WTC11 (cell line): Measurements from ENCODE around the gene SNRPF. TPM values are rescaled to one million over a fixed set of nuclear protein-coding genes. Genes with fewer than 3 reads are reported as not detected.

ENCODE experiments used
- ATAC-seq: fragments of 200-7000 bp; cut with Tn5 transposase; 2 replicates; pipeline ENCODE4 v1.10.0; 2021; ENCODE audit warnings: mild to moderate bottlenecking, moderate library complexity
- CTCF ChIA-PET: fragments of 300-600 bp; sonication (Branson Sonifier 250); formaldehyde crosslinking; loops from one replicate; lab custom pipeline; 2021; ENCODE audit warnings: antibody characterized with exemption; lab: Charles Lee
- POLR2A ChIA-PET: fragments of 350-600 bp; sonication (Branson Sonifier 250); formaldehyde crosslinking; loops from one replicate; lab custom pipeline; 2021; ENCODE audit warnings: antibody characterized with exemption; lab: Charles Lee
- DNase-seq: peaks from one replicate; pipeline ENCODE4 v3.0.0; 2021; ENCODE audit warnings: low spot score
- H3K27ac Mint-ChIP-seq: 2 replicates; pipeline ENCODE4 v1.8.0; 2021; ENCODE audit warnings: mixed read lengths
- H3K27me3 Mint-ChIP-seq: 2 replicates; pipeline ENCODE4 v1.8.0; 2021; ENCODE audit warnings: low read depth, mild to moderate bottlenecking, moderate library complexity, mixed read lengths
- H3K36me3 Mint-ChIP-seq: 2 replicates; pipeline ENCODE4 v1.8.0; 2021; ENCODE audit warnings: mixed read lengths
- H3K4me1 Mint-ChIP-seq: 2 replicates; pipeline ENCODE4 v1.8.0; 2022; ENCODE audit warnings: mixed read lengths
- H3K4me3 Mint-ChIP-seq: 2 replicates; pipeline ENCODE4 v1.8.0; 2021; ENCODE audit warnings: mild to moderate bottlenecking, moderate library complexity, mixed read lengths
- H3K9me3 Mint-ChIP-seq: 2 replicates; pipeline ENCODE4 v1.8.0; 2021; ENCODE audit warnings: mixed read lengths
- FOXJ3 ChIP-seq: sonication (generic); formaldehyde crosslinking; IDR thresholded peaks from 2 replicates; pipeline ENCODE4 v1.9.0; 2021; ENCODE audit warnings: missing genetic modification reagents, mild to moderate bottlenecking, borderline replicate concordance
- FOXP1 ChIP-seq: sonication (generic); formaldehyde crosslinking; IDR thresholded peaks from 2 replicates; pipeline ENCODE4 v1.8.0; 2022; ENCODE audit warnings: missing genetic modification reagents, mild to moderate bottlenecking, moderate library complexity, borderline replicate concordance
- GABPB1 ChIP-seq: sonication (generic); formaldehyde crosslinking; IDR thresholded peaks from 2 replicates; pipeline ENCODE4 v1.8.1; 2023; ENCODE audit warnings: mild to moderate bottlenecking, missing genetic modification reagents
- IRF2 ChIP-seq: sonication (generic); formaldehyde crosslinking; IDR thresholded peaks from 2 replicates; pipeline ENCODE4 v1.8.0; 2022; ENCODE audit warnings: low read depth, missing genetic modification reagents, borderline replicate concordance
- MXD4 ChIP-seq: fragments of 250-450 bp; sonication (Bioruptor Pico); IDR thresholded peaks from 2 replicates; pipeline ENCODE4 v1.8.0; 2021; ENCODE audit warnings: mild to moderate bottlenecking, moderate library complexity, borderline replicate concordance
- OVOL2 ChIP-seq: fragments of 250-450 bp; sonication (Bioruptor Pico); IDR thresholded peaks from 2 replicates; pipeline ENCODE4 v1.9.0; 2021; ENCODE audit warnings: mild to moderate bottlenecking, borderline replicate concordance
- SP1 ChIP-seq: sonication (generic); formaldehyde crosslinking; conservative IDR thresholded peaks from 2 replicates; pipeline ENCODE4 v1.8.1; 2022; ENCODE audit warnings: missing genetic modification reagents
- ZNF138 ChIP-seq: sonication (generic); formaldehyde crosslinking; conservative IDR thresholded peaks from 2 replicates; pipeline ENCODE4 v1.8.1; 2022; ENCODE audit warnings: mild to moderate bottlenecking, moderate library complexity, missing genetic modification reagents
- total RNA-seq: library from RNA; stranded (reverse); gene quantifications from 3 replicates; pipeline ENCODE4 v1.2.3, GENCODE V29; 2021
- TF ChIP-seq, protein P1 (sequence below): sonication (generic); formaldehyde crosslinking; IDR thresholded peaks from 2 replicates; pipeline ENCODE4 v1.8.1; 2023; ENCODE audit warnings: mild to moderate bottlenecking, missing genetic modification reagents
- TF ChIP-seq, protein P2 (sequence below): sonication (generic); formaldehyde crosslinking; IDR thresholded peaks from 2 replicates; pipeline ENCODE4 v1.8.1; 2022; ENCODE audit warnings: missing genetic modification reagents, borderline replicate concordance
- TF ChIP-seq, protein P3 (sequence below): fragments of 250-450 bp; sonication (Bioruptor Pico); IDR thresholded peaks from 2 replicates; pipeline ENCODE4 v1.9.0; 2021; ENCODE audit warnings: mild to moderate bottlenecking
- TF ChIP-seq, protein P4 (sequence below): sonication (generic); formaldehyde crosslinking; conservative IDR thresholded peaks from 2 replicates; pipeline ENCODE4 v1.8.1; 2022; ENCODE audit warnings: mild to moderate bottlenecking, missing genetic modification reagents
- TF ChIP-seq, protein P5 (sequence below): sonication (generic); formaldehyde crosslinking; IDR thresholded peaks from 2 replicates; pipeline ENCODE4 v1.8.0; 2022; ENCODE audit warnings: missing genetic modification reagents
- TF ChIP-seq, protein P6 (sequence below): fragments of 250-450 bp; sonication (Bioruptor Pico); conservative IDR thresholded peaks from 2 replicates; pipeline ENCODE4 v1.9.0; 2021; ENCODE audit warnings: mild to moderate bottlenecking

The SNRPF gene
- total RNA-seq, 1 experiment from 2014 or later: 75.8 TPM

DNA sequence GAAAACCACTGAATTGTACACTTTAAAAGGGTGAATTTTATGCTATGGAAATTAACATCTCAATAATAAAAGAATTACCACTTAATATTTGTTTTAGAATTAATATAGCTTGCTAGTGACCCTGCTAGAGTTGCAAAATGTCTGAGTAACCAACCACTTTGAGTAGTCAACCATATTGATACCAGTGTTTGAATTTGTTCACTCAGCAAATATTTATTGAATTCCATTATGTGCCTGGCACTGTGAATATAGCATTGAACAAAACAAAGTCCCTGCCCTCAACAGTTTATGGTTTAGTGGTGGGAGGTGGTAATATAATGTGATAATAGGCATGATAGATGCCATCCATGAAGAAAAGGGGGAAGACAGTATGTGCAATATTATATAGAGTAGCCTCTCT, 4.6 kb downstream of the SNRPF start (continued):
- TF ChIP-seq, protein P1, sequence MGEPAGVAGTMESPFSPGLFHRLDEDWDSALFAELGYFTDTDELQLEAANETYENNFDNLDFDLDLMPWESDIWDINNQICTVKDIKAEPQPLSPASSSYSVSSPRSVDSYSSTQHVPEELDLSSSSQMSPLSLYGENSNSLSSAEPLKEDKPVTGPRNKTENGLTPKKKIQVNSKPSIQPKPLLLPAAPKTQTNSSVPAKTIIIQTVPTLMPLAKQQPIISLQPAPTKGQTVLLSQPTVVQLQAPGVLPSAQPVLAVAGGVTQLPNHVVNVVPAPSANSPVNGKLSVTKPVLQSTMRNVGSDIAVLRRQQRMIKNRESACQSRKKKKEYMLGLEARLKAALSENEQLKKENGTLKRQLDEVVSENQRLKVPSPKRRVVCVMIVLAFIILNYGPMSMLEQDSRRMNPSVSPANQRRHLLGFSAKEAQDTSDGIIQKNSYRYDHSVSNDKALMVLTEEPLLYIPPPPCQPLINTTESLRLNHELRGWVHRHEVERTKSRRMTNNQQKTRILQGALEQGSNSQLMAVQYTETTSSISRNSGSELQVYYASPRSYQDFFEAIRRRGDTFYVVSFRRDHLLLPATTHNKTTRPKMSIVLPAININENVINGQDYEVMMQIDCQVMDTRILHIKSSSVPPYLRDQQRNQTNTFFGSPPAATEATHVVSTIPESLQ (CRISPR knock-in tag): no peak
- TF ChIP-seq, protein P2, sequence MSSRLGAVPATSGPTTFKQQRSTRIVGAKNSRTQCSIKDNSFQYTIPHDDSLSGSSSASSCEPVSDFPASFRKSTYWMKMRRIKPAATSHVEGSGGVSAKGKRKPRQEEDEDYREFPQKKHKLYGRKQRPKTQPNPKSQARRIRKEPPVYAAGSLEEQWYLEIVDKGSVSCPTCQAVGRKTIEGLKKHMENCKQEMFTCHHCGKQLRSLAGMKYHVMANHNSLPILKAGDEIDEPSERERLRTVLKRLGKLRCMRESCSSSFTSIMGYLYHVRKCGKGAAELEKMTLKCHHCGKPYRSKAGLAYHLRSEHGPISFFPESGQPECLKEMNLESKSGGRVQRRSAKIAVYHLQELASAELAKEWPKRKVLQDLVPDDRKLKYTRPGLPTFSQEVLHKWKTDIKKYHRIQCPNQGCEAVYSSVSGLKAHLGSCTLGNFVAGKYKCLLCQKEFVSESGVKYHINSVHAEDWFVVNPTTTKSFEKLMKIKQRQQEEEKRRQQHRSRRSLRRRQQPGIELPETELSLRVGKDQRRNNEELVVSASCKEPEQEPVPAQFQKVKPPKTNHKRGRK (CRISPR knock-in tag): no peak
- TF ChIP-seq, protein P3, sequence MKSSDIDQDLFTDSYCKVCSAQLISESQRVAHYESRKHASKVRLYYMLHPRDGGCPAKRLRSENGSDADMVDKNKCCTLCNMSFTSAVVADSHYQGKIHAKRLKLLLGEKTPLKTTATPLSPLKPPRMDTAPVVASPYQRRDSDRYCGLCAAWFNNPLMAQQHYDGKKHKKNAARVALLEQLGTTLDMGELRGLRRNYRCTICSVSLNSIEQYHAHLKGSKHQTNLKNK (CRISPR knock-in tag): no peak
- no peak for TF ChIP-seq FOXP1 (CRISPR knock-in tag)
- TF ChIP-seq, all 79 proteins: peak for 0

DNA sequence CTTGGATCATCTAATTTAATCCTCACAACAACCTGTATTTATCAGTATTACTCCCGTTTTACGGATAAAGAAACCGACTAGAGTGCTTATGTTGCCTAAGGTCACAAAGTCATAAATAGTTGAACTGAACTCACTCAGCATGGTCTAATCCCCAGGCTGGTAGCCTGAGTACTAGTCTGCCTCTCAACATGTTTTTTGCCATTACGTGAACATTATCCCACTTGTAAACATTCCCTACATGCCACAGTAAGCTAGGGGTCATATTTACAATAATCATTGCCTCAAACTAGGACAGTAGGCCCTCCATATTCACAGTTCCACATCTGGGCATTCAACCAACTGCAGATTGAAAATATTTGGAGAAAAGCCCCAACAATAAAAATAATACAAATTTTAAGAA, 12.1 kb downstream of the SNRPF start:
- H3K27me3 Mint-ChIP-seq: no peaks in the 10 kb centered on the region
- ATAC-seq: no peak
- CTCF ChIA-PET: interaction anchor here (1.5 kb wide), 1 partner anchor 128 kb away, joined by 4 read pairs; no protein-coding TSS in a partner anchor
- POLR2A ChIA-PET: no interaction called here
- TF ChIP-seq, protein P4, sequence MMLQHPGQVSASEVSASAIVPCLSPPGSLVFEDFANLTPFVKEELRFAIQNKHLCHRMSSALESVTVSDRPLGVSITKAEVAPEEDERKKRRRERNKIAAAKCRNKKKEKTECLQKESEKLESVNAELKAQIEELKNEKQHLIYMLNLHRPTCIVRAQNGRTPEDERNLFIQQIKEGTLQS (CRISPR knock-in tag): no peak
- TF ChIP-seq FOXJ3: no peak
- no peak for TF ChIP-seq OVOL2 (CRISPR knock-in tag)
- TF ChIP-seq MXD4 (CRISPR knock-in tag): no peak
- no peak for TF ChIP-seq GABPB1 (CRISPR knock-in tag)
- TF ChIP-seq IRF2 (CRISPR knock-in tag): no peak
- TF ChIP-seq, protein P5, sequence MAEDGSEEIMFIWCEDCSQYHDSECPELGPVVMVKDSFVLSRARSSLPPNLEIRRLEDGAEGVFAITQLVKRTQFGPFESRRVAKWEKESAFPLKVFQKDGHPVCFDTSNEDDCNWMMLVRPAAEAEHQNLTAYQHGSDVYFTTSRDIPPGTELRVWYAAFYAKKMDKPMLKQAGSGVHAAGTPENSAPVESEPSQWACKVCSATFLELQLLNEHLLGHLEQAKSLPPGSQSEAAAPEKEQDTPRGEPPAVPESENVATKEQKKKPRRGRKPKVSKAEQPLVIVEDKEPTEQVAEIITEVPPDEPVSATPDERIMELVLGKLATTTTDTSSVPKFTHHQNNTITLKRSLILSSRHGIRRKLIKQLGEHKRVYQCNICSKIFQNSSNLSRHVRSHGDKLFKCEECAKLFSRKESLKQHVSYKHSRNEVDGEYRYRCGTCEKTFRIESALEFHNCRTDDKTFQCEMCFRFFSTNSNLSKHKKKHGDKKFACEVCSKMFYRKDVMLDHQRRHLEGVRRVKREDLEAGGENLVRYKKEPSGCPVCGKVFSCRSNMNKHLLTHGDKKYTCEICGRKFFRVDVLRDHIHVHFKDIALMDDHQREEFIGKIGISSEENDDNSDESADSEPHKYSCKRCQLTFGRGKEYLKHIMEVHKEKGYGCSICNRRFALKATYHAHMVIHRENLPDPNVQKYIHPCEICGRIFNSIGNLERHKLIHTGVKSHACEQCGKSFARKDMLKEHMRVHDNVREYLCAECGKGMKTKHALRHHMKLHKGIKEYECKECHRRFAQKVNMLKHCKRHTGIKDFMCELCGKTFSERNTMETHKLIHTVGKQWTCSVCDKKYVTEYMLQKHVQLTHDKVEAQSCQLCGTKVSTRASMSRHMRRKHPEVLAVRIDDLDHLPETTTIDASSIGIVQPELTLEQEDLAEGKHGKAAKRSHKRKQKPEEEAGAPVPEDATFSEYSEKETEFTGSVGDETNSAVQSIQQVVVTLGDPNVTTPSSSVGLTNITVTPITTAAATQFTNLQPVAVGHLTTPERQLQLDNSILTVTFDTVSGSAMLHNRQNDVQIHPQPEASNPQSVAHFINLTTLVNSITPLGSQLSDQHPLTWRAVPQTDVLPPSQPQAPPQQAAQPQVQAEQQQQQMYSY (CRISPR knock-in tag): no peak
- TF ChIP-seq SP1 (CRISPR knock-in tag): no peak
- TF ChIP-seq, protein P6, sequence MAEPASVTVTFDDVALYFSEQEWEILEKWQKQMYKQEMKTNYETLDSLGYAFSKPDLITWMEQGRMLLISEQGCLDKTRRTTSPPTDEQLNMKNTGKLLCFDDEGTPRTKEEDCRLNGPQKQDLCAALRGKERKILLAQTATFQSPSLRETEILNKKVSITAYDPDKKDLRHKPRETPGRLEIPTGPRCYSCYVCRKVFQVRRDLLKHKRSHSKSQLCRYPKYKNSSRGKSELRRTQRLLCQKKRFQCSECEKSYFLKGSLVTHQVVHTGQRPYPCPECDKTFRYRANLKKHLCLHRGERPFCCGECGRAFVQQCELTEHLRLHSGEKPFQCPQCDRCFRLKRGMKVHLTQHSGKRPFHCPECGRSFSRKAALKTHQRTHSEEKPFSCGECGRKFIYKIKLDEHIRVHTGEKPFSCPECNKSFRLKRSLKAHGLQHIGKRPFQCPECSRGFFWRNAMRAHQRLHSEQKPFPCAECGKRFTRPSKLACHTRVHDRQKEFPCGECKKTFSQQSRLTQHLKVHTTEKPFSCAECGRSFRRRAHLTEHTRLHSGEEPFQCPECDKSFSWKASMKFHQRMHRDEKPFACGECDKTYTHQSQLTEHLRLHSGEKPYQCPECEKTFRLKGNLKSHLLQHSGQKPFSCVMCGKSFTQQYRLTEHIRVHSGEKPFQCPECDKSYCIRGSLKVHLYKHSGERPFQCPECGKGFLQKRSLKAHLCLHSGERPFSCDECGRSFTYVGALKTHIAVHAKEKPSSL: no peak
- no peak for TF ChIP-seq ZNF138
- TF ChIP-seq, all 79 proteins: peak for 0
- H3K4me3 Mint-ChIP-seq: no peak overlapping the region
- H3K4me1 Mint-ChIP-seq: peaks cover 22% of the 10 kb centered on the region
- peaks cover 23% of the 10 kb centered on the region for H3K36me3 Mint-ChIP-seq
- H3K9me3 Mint-ChIP-seq: peaks cover 5% of the 10 kb centered on the region
- no peak overlapping the region for H3K27ac Mint-ChIP-seq
- no peak for DNase-seq
